ENCODE measurements around the gene BEGAIN.

Gene BEGAIN

GRCh38 chr14:100536721-100537445 is 50.3 kb downstream of the BEGAIN start:
- DNase-seq (ENCODE audit: low read depth in 2 of 2): no peak

- no peak for DNase-seq (ENCODE audit: low read depth in 2 of 2)
Observed at GRCh38 chr14:100536121-100536510, 51.1 kb downstream of the BEGAIN start.

- DNase-seq (ENCODE audit: low read depth in 2 of 2): no peak
Observed at GRCh38 chr14:100535287-100536120, 51.7 kb downstream of the BEGAIN start.

- no peak for DNase-seq (ENCODE audit: low read depth in 2 of 2)
Observed at GRCh38 chr14:100534528-100535286, 52.5 kb downstream of the BEGAIN start.

- no peak for DNase-seq (ENCODE audit: low read depth in 2 of 2)
Observed at GRCh38 chr14:100533656-100534485, 53.3 kb downstream of the BEGAIN start.

GRCh38 chr14:100532906-100533655 is 54.1 kb downstream of the BEGAIN start:
- DNase-seq (ENCODE audit: low read depth in 2 of 2): no peak

GRCh38 chr14:100532154-100532861 is 54.9 kb downstream of the BEGAIN start:
- no peak for DNase-seq (ENCODE audit: low read depth in 2 of 2)

GRCh38 chr14:100531152-100532121 is 55.8 kb downstream of the BEGAIN start:
- DNase-seq (ENCODE audit: low read depth in 2 of 2): no peak

GRCh38 chr14:100530270-100531072 is 56.7 kb downstream of the BEGAIN start:
- DNase-seq (ENCODE audit: low read depth in 2 of 2): no peak

- no peak for DNase-seq (ENCODE audit: low read depth in 2 of 2)
Observed at GRCh38 chr14:100529561-100530031, 57.6 kb downstream of the BEGAIN start.

GRCh38 chr14:100528962-100529560 is 58.2 kb downstream of the BEGAIN start:
- no peak for DNase-seq (ENCODE audit: low read depth in 2 of 2)

GRCh38 chr14:100526632-100527031 is 60.6 kb downstream of the BEGAIN start:
- no peak for DNase-seq (ENCODE audit: low read depth in 2 of 2)

- no peak for DNase-seq (ENCODE audit: low read depth in 2 of 2)
Observed at GRCh38 chr14:100526057-100526456, 61.2 kb downstream of the BEGAIN start.

- no peak for DNase-seq (ENCODE audit: low read depth in 2 of 2)
Observed at GRCh38 chr14:100525615-100526014, 61.6 kb downstream of the BEGAIN start.

GRCh38 chr14:100524933-100525243 is 62.3 kb downstream of the BEGAIN start:
- DNase-seq (ENCODE audit: low read depth in 2 of 2): no peak

- no peak for DNase-seq (ENCODE audit: low read depth in 2 of 2)
Observed at GRCh38 chr14:100524233-100524932, 62.8 kb downstream of the BEGAIN start.

GRCh38 chr14:100523843-100524169 is 63.4 kb downstream of the BEGAIN start:
- DNase-seq (ENCODE audit: low read depth in 2 of 2): no peak

Data from stimulated activated CD4-positive, alpha-beta T cell treated with anti-CD3 and anti-CD28 coated beads, Interleukin-4, amount 100 ng/mL, for 48 hours (primary cell).